Urothelium cell line (cell line): ENCODE results near the gene PSG6.
"Not testable (repeated sequence)": the region's sequence is repeated elsewhere in the genome, so short reads cannot be mapped to it uniquely, and the experiment has no call there.

Experiments
- DNase-seq: peaks from one replicate; pipeline ENCODE4 v3.0.0; 2011; ENCODE audit warnings: low spot score, mixed read lengths
- FAIRE-seq: peaks from 2 replicates; lab custom pipeline; 2011; peaks lifted over from hg19 to GRCh38; lab: Jason Lieb, UNC

The PSG6 gene

GRCh38 chr19:42856866-42857543 is 60.7 kb downstream of the PSG6 start:
- not testable (repeated sequence) for FAIRE-seq

GRCh38 chr19:42854745-42855144 is 62.9 kb downstream of the PSG6 start:
- not testable (repeated sequence) for FAIRE-seq, DNase-seq

More at GRCh38 chr19:42856866-42857543, 60.7 kb downstream of the PSG6 start:
- DNase-seq: not testable (repeated sequence)

- not testable (repeated sequence) for DNase-seq, FAIRE-seq
Measured at GRCh38 chr19:42853231-42853630, 64.5 kb downstream of the PSG6 start.

GRCh38 chr19:42852821-42853220 is 64.9 kb downstream of the PSG6 start:
- not testable (repeated sequence) for FAIRE-seq

More at GRCh38 chr19:42852821-42853220, 64.9 kb downstream of the PSG6 start:
- DNase-seq: not testable (repeated sequence)
